Keratinocyte (primary cell): ENCODE measurements around the gene RAB8A. TPM values are rescaled to one million over a fixed set of nuclear protein-coding genes. Genes with fewer than 3 reads are reported as not detected.

Experiments used
- DNase-seq: peaks from one replicate; pipeline ENCODE4 v3.0.0-alpha.2; 2011; ENCODE audit warnings: low read depth, missing footprints, low spot score
- FAIRE-seq: peaks from 2 replicates; lab custom pipeline; 2011; peaks lifted over from hg19 to GRCh38; lab: Jason Lieb, UNC
- H2AFZ ChIP-seq: 2 replicates; pipeline ENCODE4 v1.6.0; 2012; ENCODE audit warnings: low read length, control low read depth, inconsistent platforms; ENCODE audit not compliant: control insufficient read depth
- H3K27ac ChIP-seq: 2 replicates; pipeline ENCODE4 v1.5.1; 2011; ENCODE audit warnings: low read length; ENCODE audit not compliant: control insufficient read depth, insufficient read depth
- H3K27me3 ChIP-seq: 3 replicates; pipeline ENCODE4 v1.6.0; 2011; ENCODE audit warnings: low read length; ENCODE audit not compliant: control insufficient read depth, insufficient read depth; ENCODE audit errors: extremely low read depth
- H3K36me3 ChIP-seq, 2 experiments: 2 replicates in 1 of 2; 3 replicates in 1 of 2; pipeline ENCODE4 v1.5.1; 2011; ENCODE audit warnings: low read length in 2 of 2, mild to moderate bottlenecking in 1 of 2; ENCODE audit not compliant: control insufficient read depth in 2 of 2, insufficient read depth in 2 of 2; ENCODE audit errors: extremely low read depth in 1 of 2
- H3K4me1 ChIP-seq: 3 replicates; pipeline ENCODE4 v1.5.1; 2011; ENCODE audit warnings: low read length; ENCODE audit not compliant: control insufficient read depth, insufficient read depth; ENCODE audit errors: extremely low read depth
- H3K4me2 ChIP-seq: 3 replicates; pipeline ENCODE4 v1.6.0; 2011; ENCODE audit warnings: low read depth, low read length; ENCODE audit not compliant: control insufficient read depth, insufficient read depth; ENCODE audit errors: extremely low read depth
- H3K4me3 ChIP-seq, 3 experiments: fragments of 200-600 bp in 1 of 3; sonication (generic) in 1 of 3; 2 replicates in 2 of 3; 3 replicates in 1 of 3; pipeline ENCODE4 v1.5.1; 2011 to 2016; ENCODE audit warnings: low read length in 3 of 3, mild to moderate bottlenecking in 3 of 3, control low read depth in 2 of 3, inconsistent platforms in 1 of 3, low read depth in 1 of 3, mixed read lengths in 1 of 3, mixed run types in 1 of 3, moderate library complexity in 1 of 3; ENCODE audit not compliant: control insufficient read depth in 2 of 3, insufficient read depth in 2 of 3; ENCODE audit errors: extremely low read depth in 1 of 3
- H3K79me2 ChIP-seq: 2 replicates; pipeline ENCODE4 v1.6.0; 2012; ENCODE audit warnings: low read length; ENCODE audit not compliant: control insufficient read depth, insufficient read depth
- H3K9ac ChIP-seq: 3 replicates; pipeline ENCODE4 v1.6.0; 2011; ENCODE audit warnings: low read length; ENCODE audit not compliant: control insufficient read depth, insufficient read depth; ENCODE audit errors: extremely low read depth
- H3K9me1 ChIP-seq: 3 replicates; pipeline ENCODE4 v1.6.0; 2011; ENCODE audit warnings: low read length; ENCODE audit not compliant: control insufficient read depth, insufficient read depth; ENCODE audit errors: extremely low read depth
- H3K9me3 ChIP-seq: 2 replicates; pipeline ENCODE4 v1.5.1; 2012; ENCODE audit warnings: low read depth, low read length; ENCODE audit not compliant: control insufficient read depth
- H4K20me1 ChIP-seq: 3 replicates; pipeline ENCODE4 v1.6.0; 2011; ENCODE audit warnings: low read length; ENCODE audit not compliant: control insufficient read depth, insufficient read depth; ENCODE audit errors: extremely low read depth
- EZH2 ChIP-seq: IDR thresholded peaks from one replicate; pipeline ENCODE4 v1.6.1; 2012; ENCODE audit warnings: inconsistent platforms, mild to moderate bottlenecking, low read length, moderate library complexity
- dilution Hi-C: fragments of 300-500 bp; cut with MboI; formaldehyde crosslinking; loops from one replicate; pipeline ENCODE4 v1.7.0; 2020; ENCODE audit warnings: low sequenced_read_pairs; ENCODE audit not compliant: extremely low pct_ligation_motif_present
- polyA plus RNA-seq, 5 experiments: library from polyadenylated mRNA; depleted of rRNA in 3 of 5; stranded (reverse) in 3 of 5; stranded (forward) in 1 of 5; unstranded in 1 of 5; fragments of >200 nt; gene quantifications; 1 replicate in 1 of 5; 2 replicates in 3 of 5; 3 replicates in 1 of 5; pipeline versions ENCODE4 v1.2.1 to v1.2.3, GENCODE V29; 2011 to 2012; ENCODE audit warnings: missing spikeins in 2 of 5, low read depth in 1 of 5, low replicate concordance in 1 of 5
- TF ChIP-seq, protein P1 (sequence below), 3 experiments: IDR thresholded peaks in 1 of 3; conservative IDR thresholded peaks in 1 of 3; optimal IDR thresholded peaks in 1 of 3; 2 replicates in 2 of 3; 3 replicates in 1 of 3; pipeline versions ENCODE3 to v1.5.1; 2011; ENCODE audit warnings: low read length in 3 of 3, mild to moderate bottlenecking in 3 of 3, moderate library complexity in 2 of 3, control low read depth in 1 of 3, inconsistent platforms in 1 of 3; ENCODE audit not compliant: insufficient read depth in 2 of 3; ENCODE audit errors: extremely low read depth in 1 of 3

RAB8A gene
- polyA plus RNA-seq, 1 donor (not counting 4 experiments of a cell fraction or from before 2014, with no cell fraction given), result 95.1 TPM

DNA sequence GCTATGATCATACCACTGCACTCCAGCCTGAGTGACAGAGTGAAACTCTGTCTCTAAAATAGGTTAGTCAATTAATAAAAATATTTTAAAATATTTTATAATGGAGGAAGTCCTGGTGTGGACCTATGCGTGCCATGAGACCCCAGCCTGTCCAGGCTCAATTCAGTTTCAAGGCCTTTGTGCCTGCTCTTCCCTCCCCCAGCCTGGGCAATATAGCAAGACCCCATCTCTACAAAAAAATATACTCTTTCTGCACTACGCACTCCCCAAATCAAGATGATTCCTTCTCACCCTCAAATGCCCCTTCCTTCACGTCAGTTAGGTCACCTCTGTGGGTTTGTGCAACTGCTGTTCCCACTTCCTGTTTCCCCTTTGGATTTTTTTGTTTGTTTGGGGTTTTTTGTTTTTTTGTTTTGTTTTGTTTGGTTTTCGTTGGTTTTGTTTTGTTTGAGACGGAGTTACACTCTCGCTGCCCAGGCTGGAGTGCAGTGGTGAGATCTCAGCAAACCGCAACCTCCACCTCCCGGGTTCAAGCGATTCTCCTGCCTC lies 30.4 kb downstream of the RAB8A start:
- Histone ChIP-seq H3K36me3 (no peaks in the 10 kb centered on the region), H3K4me3 (no peak overlapping the region), H3K9me3 (no peaks in the 10 kb centered on the region), H3K9ac (no peak overlapping the region), H2AFZ (no peak overlapping the region), H3K4me2 (no peak overlapping the region), H3K4me1 (peaks cover 5% of the 10 kb centered on the region), H3K27me3 (no peaks in the 10 kb centered on the region), H3K79me2 (no peaks in the 10 kb centered on the region), H3K27ac (no peak overlapping the region), H3K9me1 (no peaks in the 10 kb centered on the region), H4K20me1 (no peaks in the 10 kb centered on the region)
- DNase-seq (no peak), FAIRE-seq (no peak)
- TF ChIP-seq, protein P1, sequence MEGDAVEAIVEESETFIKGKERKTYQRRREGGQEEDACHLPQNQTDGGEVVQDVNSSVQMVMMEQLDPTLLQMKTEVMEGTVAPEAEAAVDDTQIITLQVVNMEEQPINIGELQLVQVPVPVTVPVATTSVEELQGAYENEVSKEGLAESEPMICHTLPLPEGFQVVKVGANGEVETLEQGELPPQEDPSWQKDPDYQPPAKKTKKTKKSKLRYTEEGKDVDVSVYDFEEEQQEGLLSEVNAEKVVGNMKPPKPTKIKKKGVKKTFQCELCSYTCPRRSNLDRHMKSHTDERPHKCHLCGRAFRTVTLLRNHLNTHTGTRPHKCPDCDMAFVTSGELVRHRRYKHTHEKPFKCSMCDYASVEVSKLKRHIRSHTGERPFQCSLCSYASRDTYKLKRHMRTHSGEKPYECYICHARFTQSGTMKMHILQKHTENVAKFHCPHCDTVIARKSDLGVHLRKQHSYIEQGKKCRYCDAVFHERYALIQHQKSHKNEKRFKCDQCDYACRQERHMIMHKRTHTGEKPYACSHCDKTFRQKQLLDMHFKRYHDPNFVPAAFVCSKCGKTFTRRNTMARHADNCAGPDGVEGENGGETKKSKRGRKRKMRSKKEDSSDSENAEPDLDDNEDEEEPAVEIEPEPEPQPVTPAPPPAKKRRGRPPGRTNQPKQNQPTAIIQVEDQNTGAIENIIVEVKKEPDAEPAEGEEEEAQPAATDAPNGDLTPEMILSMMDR (optimal IDR thresholded peaks at IDR 0.05 in 1 of 3, IDR thresholded peaks at IDR 0.05 in 1 of 3, conservative IDR thresholded peaks at IDR 0.05 in 1 of 3; ENCODE audit: extremely low read depth in 1 of 3, insufficient read depth in 2 of 3, low read length in 3 of 3), result no peak
- TF ChIP-seq EZH2, result no peak
- dilution Hi-C loops, result no loop called here

DNA sequence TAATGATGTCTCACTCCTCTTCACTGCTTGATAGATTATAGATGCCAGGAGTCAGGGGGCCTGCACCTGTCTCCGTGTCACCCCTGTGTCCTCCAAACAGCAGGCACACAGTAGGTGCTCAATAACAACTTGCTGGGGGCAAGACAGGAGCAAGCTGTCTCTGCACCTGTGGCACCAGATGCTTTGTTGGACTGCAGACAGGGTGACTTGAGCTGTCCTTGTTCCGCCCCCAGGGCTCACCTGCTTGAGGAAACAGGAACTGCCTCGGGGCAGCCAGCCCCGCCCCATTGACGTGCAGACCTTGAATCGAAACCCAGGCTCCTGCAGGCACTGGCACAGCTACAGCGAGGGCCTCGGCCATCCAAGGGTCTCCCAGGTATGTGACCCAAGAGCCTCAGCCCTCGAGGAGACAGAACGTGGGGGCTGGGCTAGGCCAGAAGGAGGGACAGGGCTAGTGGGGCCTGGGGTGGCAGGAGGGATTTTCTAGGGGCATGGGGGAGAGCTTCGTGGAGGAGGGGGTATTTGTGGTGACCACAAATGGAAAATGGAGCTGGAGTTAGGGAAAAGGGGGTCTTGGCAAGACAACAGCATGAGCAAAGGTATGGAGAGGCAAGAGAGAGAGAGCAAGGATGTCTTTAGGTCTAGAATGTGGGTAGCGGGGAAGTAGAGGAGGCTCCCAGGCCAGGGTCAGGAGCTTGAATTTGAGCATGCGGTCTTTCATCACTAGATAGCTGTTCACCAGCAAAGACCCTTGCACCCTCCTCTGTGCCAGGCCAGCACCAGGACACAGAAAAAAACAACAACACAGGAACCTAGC lies 31.9 kb downstream of the RAB8A start, which contains the start of gene HSH2D:
HSH2D (plus strand) TSS at position 287 of the 817 bp plus-strand sequence. CDS start 5,066 bp downstream, outside the sequence.
- Histone ChIP-seq H3K9me1 (no peaks in the 10 kb centered on the region), H3K4me3 (no peak within 1 kb of the TSS), H3K4me1 (peaks cover 5% of the 10 kb centered on the region), H3K4me2 (peak within 1 kb of the TSS; percentile 22), H2AFZ (no peak within 1 kb of the TSS), H3K36me3 (no peaks in the 10 kb centered on the region), H3K9me3 (no peaks in the 10 kb centered on the region), H3K27ac (no peak within 1 kb of the TSS), H3K9ac (peak within 1 kb of the TSS; percentile 23), H4K20me1 (no peaks in the 10 kb centered on the region), H3K27me3 (no peaks in the 10 kb centered on the region), H3K79me2 (no peaks in the 10 kb centered on the region)
- no peak for TF ChIP-seq EZH2
- TF ChIP-seq, protein P1 (optimal IDR thresholded peaks at IDR 0.05 in 1 of 3, IDR thresholded peaks at IDR 0.05 in 1 of 3, conservative IDR thresholded peaks at IDR 0.05 in 1 of 3; ENCODE audit: extremely low read depth in 1 of 3, insufficient read depth in 2 of 3, low read length in 3 of 3), result no peak
- dilution Hi-C loops, result no loop called here
- FAIRE-seq, result no peak
- DNase-seq, result no peak
